Fibroblast of lung (primary cell): Measurements from ENCODE around the gene IGSF22. TPM values are rescaled to one million over a fixed set of nuclear protein-coding genes. Genes with fewer than 3 reads are reported as not detected.

Experiments used
- DNase-seq, 2 donors: peaks; one replicate each; pipeline versions ENCODE4 v3.0.0 to v3.0.0-alpha.2; 2010; ENCODE audit warnings: low read depth in 2 of 2
- H2AFZ ChIP-seq: 2 replicates; pipeline ENCODE4 v1.5.1; 2012; ENCODE audit warnings: low read length, control low read depth, inconsistent platforms
- H3K27ac ChIP-seq: 2 replicates; pipeline ENCODE4 v1.5.1; 2011; ENCODE audit warnings: low read length, control low read depth; ENCODE audit not compliant: insufficient read depth
- H3K27me3 ChIP-seq: 2 replicates; pipeline ENCODE4 v1.5.1; 2011; ENCODE audit warnings: mild to moderate bottlenecking, low read length; ENCODE audit not compliant: control insufficient read depth, insufficient read depth
- H3K36me3 ChIP-seq: 2 replicates; pipeline ENCODE4 v1.5.1; 2011; ENCODE audit warnings: low read length; ENCODE audit not compliant: control insufficient read depth, insufficient read depth
- H3K4me1 ChIP-seq: 2 replicates; pipeline ENCODE4 v1.5.1; 2011; ENCODE audit warnings: low read length; ENCODE audit not compliant: control insufficient read depth, insufficient read depth; ENCODE audit errors: extremely low read depth
- H3K4me2 ChIP-seq: 2 replicates; pipeline ENCODE4 v1.5.1; 2011; ENCODE audit warnings: low read length, control low read depth; ENCODE audit not compliant: insufficient read depth; ENCODE audit errors: extremely low read depth
- H3K4me3 ChIP-seq, 4 experiments: fragments of 200-600 bp in 1 of 4; sonication (generic) in 1 of 4; replicated peaks in 1 of 4; 2 replicates each; pipeline ENCODE4 v1.5.1; 2011 to 2016; ENCODE audit warnings: low read length in 4 of 4, low read depth in 3 of 4, mild to moderate bottlenecking in 3 of 4, control low read depth in 2 of 4, inconsistent platforms in 1 of 4, mixed read lengths in 1 of 4; ENCODE audit not compliant: insufficient read depth in 1 of 4; ENCODE audit errors: control extremely low read depth in 1 of 4
- H3K79me2 ChIP-seq: 2 replicates; pipeline ENCODE4 v1.5.1; 2012; ENCODE audit warnings: mild to moderate bottlenecking, low read length, inconsistent platforms; ENCODE audit not compliant: control insufficient read depth, insufficient read depth
- H3K9ac ChIP-seq: 2 replicates; pipeline ENCODE4 v1.5.1; 2011; ENCODE audit warnings: mild to moderate bottlenecking, low read length, control low read depth; ENCODE audit not compliant: insufficient read depth
- H3K9me3 ChIP-seq: 2 replicates; pipeline ENCODE4 v1.5.1; 2012; ENCODE audit warnings: low read depth, low read length; ENCODE audit not compliant: control insufficient read depth, insufficient read depth
- H4K20me1 ChIP-seq: 2 replicates; pipeline ENCODE4 v1.5.1; 2011; ENCODE audit warnings: low read length; ENCODE audit not compliant: control insufficient read depth, insufficient read depth; ENCODE audit errors: extremely low read depth
- EZH2 ChIP-seq: IDR thresholded peaks from 2 replicates; pipeline ENCODE4 v1.5.1; 2012; ENCODE audit warnings: low read length, control low read depth, mild to moderate bottlenecking; ENCODE audit errors: missing control alignments
- polyA plus RNA-seq, 2 donors: library from polyadenylated mRNA; depleted of rRNA in 1 of 2; stranded (reverse) in 1 of 2; unstranded in 1 of 2; fragments of >200 nt; gene quantifications; 2 replicates each; pipeline ENCODE4 v1.2.1, GENCODE V29; 2011 to 2012; ENCODE audit warnings: missing spikeins in 1 of 2
- total RNA-seq: library from RNA; depleted of rRNA; stranded (reverse); fragments of >200 nt; gene quantifications from 2 replicates; pipeline ENCODE4 v1.2.1, GENCODE V29; 2014
- TF ChIP-seq, protein P1 (sequence below), 2 donors: IDR thresholded peaks in 1 of 2; conservative IDR thresholded peaks in 1 of 2; 1 replicate in 1 of 2; 2 replicates in 1 of 2; pipeline ENCODE4 v1.5.1; 2011 to 2012; ENCODE audit warnings: low read length in 2 of 2, control low read depth in 1 of 2, inconsistent platforms in 1 of 2, low read depth in 1 of 2, mild to moderate bottlenecking in 1 of 2

IGSF22 gene
- total and polyA plus RNA-seq, 2 donors (not counting 1 experiment from before 2014, with no cell fraction given): under 0.01 TPM; not detected in 1

DNA sequence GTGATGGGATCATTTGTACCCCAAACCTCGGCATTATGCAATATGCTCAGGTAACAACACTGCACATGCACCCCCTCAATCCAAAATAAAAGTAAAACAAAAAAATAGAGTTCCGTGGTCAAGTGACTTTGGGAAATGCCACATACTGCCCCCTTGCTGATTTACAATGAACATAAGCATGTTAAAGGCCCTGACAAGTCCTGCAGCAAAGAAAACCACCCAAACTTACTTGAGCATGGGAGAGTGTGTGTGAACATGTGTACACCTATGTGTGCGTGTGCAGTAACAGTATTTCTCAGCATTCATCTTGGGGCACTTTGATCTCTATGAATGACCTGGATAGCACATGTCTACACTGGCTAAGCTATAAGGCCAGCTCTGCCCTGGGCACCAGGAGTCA is 15.8 kb upstream of the IGSF22 start:
- Histone ChIP-seq H3K4me3 (no peak overlapping the region), H3K79me2 (no peaks in the 10 kb centered on the region), H3K4me1 (no peaks in the 10 kb centered on the region), H3K9me3 (no peaks in the 10 kb centered on the region), H2AFZ (no peak overlapping the region), H3K36me3 (no peaks in the 10 kb centered on the region), H3K27me3 (no peaks in the 10 kb centered on the region), H4K20me1 (no peaks in the 10 kb centered on the region), H3K27ac (no peak overlapping the region), H3K4me2 (no peak overlapping the region), H3K9ac (no peak overlapping the region)
- TF ChIP-seq, protein P1, sequence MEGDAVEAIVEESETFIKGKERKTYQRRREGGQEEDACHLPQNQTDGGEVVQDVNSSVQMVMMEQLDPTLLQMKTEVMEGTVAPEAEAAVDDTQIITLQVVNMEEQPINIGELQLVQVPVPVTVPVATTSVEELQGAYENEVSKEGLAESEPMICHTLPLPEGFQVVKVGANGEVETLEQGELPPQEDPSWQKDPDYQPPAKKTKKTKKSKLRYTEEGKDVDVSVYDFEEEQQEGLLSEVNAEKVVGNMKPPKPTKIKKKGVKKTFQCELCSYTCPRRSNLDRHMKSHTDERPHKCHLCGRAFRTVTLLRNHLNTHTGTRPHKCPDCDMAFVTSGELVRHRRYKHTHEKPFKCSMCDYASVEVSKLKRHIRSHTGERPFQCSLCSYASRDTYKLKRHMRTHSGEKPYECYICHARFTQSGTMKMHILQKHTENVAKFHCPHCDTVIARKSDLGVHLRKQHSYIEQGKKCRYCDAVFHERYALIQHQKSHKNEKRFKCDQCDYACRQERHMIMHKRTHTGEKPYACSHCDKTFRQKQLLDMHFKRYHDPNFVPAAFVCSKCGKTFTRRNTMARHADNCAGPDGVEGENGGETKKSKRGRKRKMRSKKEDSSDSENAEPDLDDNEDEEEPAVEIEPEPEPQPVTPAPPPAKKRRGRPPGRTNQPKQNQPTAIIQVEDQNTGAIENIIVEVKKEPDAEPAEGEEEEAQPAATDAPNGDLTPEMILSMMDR (conservative IDR thresholded peaks at IDR 0.05 in 1 of 2, IDR thresholded peaks at IDR 0.05 in 1 of 2; ENCODE audit: low read depth in 1 of 2, low read length in 2 of 2): no peak
- TF ChIP-seq EZH2: no peak
- no peak for DNase-seq

GRCh38 chr11:18739685-18740084 is 13.7 kb upstream of the IGSF22 start:
- no peaks in the 10 kb centered on the region for H4K20me1 ChIP-seq

DNA sequence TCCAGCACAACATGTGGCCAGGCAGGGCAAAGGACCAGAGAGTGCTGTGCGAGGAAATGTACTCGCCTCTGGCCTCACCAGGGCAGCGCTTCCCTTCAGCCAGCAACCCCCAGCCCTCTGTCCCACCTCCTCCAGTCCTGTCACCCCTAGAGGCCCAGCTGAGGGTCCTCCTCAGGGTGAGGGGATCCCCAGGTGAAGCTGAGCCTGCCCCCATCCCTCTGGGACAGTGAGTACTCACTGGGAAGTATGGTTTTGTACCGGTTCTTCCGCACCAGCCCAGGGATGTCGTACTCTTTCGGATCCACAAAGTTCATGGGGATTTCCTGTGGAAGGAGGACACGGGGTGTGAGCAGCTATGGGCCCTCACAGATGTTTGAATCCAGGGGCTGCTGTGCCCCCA is 11.7 kb upstream of the IGSF22 start:
- H4K20me1 ChIP-seq: no peaks in the 10 kb centered on the region
- no peak overlapping the region for H3K27ac ChIP-seq
- H3K4me1 ChIP-seq: no peaks in the 10 kb centered on the region
- no peak overlapping the region for H3K4me2 ChIP-seq
- DNase-seq: no peak
- no peaks in the 10 kb centered on the region for H3K27me3 ChIP-seq
- H3K79me2 ChIP-seq: no peaks in the 10 kb centered on the region
- no peak overlapping the region for H3K4me3 ChIP-seq
- no peak overlapping the region for H3K9ac ChIP-seq
- no peaks in the 10 kb centered on the region for H3K36me3 ChIP-seq
- no peaks in the 10 kb centered on the region for H3K9me3 ChIP-seq
- no peak overlapping the region for H2AFZ ChIP-seq
- TF ChIP-seq, protein P1 (conservative IDR thresholded peaks at IDR 0.05 in 1 of 2, IDR thresholded peaks at IDR 0.05 in 1 of 2; ENCODE audit: low read depth in 1 of 2, low read length in 2 of 2): no peak
- no peak for TF ChIP-seq EZH2

More at GRCh38 chr11:18739685-18740084, 13.7 kb upstream of the IGSF22 start:
- Histone ChIP-seq H3K9me3 (no peaks in the 10 kb centered on the region), H3K4me3 (no peak overlapping the region), H3K27me3 (no peaks in the 10 kb centered on the region), H3K4me1 (no peaks in the 10 kb centered on the region), H3K27ac (no peak overlapping the region), H3K36me3 (no peaks in the 10 kb centered on the region), H3K4me2 (no peak overlapping the region), H3K9ac (no peak overlapping the region), H3K79me2 (no peaks in the 10 kb centered on the region), H2AFZ (no peak overlapping the region)
- no peak for DNase-seq
- TF ChIP-seq EZH2: no peak
- TF ChIP-seq, protein P1 (conservative IDR thresholded peaks at IDR 0.05 in 1 of 2, IDR thresholded peaks at IDR 0.05 in 1 of 2; ENCODE audit: low read depth in 1 of 2, low read length in 2 of 2): no peak
